Osteoblast (primary cell): Measurements from ENCODE around the gene CFAP99. TPM values are rescaled to one million over a fixed set of nuclear protein-coding genes. Genes with fewer than 3 reads are reported as not detected.
"Not testable (repeated sequence)": the region's sequence is repeated elsewhere in the genome, so short reads cannot be mapped to it uniquely, and the experiment has no call there.

Source experiments
- DNase-seq: peaks from one replicate; pipeline ENCODE4 v3.0.0; 2011; ENCODE audit warnings: low spot score, mixed read lengths; ENCODE audit not compliant: insufficient read length; ENCODE audit errors: missing footprints
- H2AFZ ChIP-seq: 2 replicates; pipeline ENCODE4 v1.6.0; 2011; ENCODE audit warnings: mild to moderate bottlenecking, low read length
- H3K27ac ChIP-seq: 2 replicates; pipeline ENCODE4 v1.5.1; 2011; ENCODE audit warnings: mild to moderate bottlenecking, low read depth, low read length, moderate library complexity
- H3K27me3 ChIP-seq: 2 replicates; pipeline ENCODE4 v1.6.0; 2012; ENCODE audit warnings: mild to moderate bottlenecking, control low read depth, inconsistent platforms, low read length, moderate library complexity; ENCODE audit not compliant: insufficient read depth
- H3K36me3 ChIP-seq: 2 replicates; pipeline ENCODE4 v1.5.1; 2011; ENCODE audit warnings: mild to moderate bottlenecking, low read length, control low read depth, moderate library complexity; ENCODE audit not compliant: insufficient read depth
- H3K4me1 ChIP-seq: 2 replicates; pipeline ENCODE4 v1.5.1; 2011; ENCODE audit warnings: mild to moderate bottlenecking, low read length, control low read depth, moderate library complexity; ENCODE audit not compliant: insufficient read depth
- H3K4me2 ChIP-seq: 2 replicates; pipeline ENCODE4 v1.6.0; 2011; ENCODE audit warnings: mild to moderate bottlenecking, low read length; ENCODE audit not compliant: insufficient read depth
- H3K4me3 ChIP-seq: fragments of 200-600 bp; sonication (generic); 3 replicates; pipeline ENCODE4 v1.5.1; 2012; ENCODE audit warnings: mild to moderate bottlenecking, low read length, inconsistent platforms; ENCODE audit not compliant: insufficient read depth
- H3K79me2 ChIP-seq: 2 replicates; pipeline ENCODE4 v1.6.0; 2012; ENCODE audit warnings: mild to moderate bottlenecking, low read length, control low read depth, inconsistent platforms; ENCODE audit not compliant: insufficient read depth
- H3K9me3 ChIP-seq: 2 replicates; pipeline ENCODE4 v1.5.1; 2011; ENCODE audit warnings: low read depth, low read length, control low read depth
- H4K20me1 ChIP-seq: 2 replicates; pipeline ENCODE4 v1.6.0; 2012; ENCODE audit warnings: mild to moderate bottlenecking, low read length, control low read depth; ENCODE audit not compliant: insufficient read depth
- CTCF ChIP-seq: IDR thresholded peaks from 2 replicates; pipeline ENCODE4 v1.5.1; 2011; ENCODE audit warnings: mild to moderate bottlenecking, low read depth, low read length, moderate library complexity; ENCODE audit errors: extremely low read depth
- total RNA-seq: library from RNA; depleted of rRNA; stranded (reverse); fragments of >200 nt; gene quantifications from 2 replicates; pipeline ENCODE4 v1.2.3, GENCODE V29; 2012

CFAP99 gene
- total RNA-seq, 1 donor: under 0.01 TPM

GRCh38 chr4:2462218-2462991 is 43.6 kb downstream of the CFAP99 start:
- no peaks in the 10 kb centered on the region for H3K79me2 ChIP-seq
- H3K36me3 ChIP-seq: no peaks in the 10 kb centered on the region
- peak overlapping the region; percentile 67 for H3K4me3 ChIP-seq
- H3K27ac ChIP-seq: no peak overlapping the region
- H3K27me3 ChIP-seq: no peaks in the 10 kb centered on the region
- DNase-seq: peak; percentile 99
- peak overlapping the region; percentile 64 for H3K4me2 ChIP-seq
- H2AFZ ChIP-seq: peak overlapping the region; percentile 70
- no peaks in the 10 kb centered on the region for H3K4me1 ChIP-seq
- no peaks in the 10 kb centered on the region for H4K20me1 ChIP-seq
- TF ChIP-seq CTCF: no peak
- H3K9me3 ChIP-seq: no peaks in the 10 kb centered on the region

GRCh38 chr4:2462992-2463762 is 44.4 kb downstream of the CFAP99 start:
- H3K27me3 ChIP-seq: no peaks in the 10 kb centered on the region
- H3K4me1 ChIP-seq: peaks cover 5% of the 10 kb centered on the region
- no peaks in the 10 kb centered on the region for H4K20me1 ChIP-seq
- TF ChIP-seq CTCF: no peak
- no peaks in the 10 kb centered on the region for H3K9me3 ChIP-seq
- no peak overlapping the region for H3K27ac ChIP-seq
- H3K4me2 ChIP-seq: peak overlapping the region; percentile 64
- peaks cover 7% of the 10 kb centered on the region for H3K79me2 ChIP-seq
- H3K4me3 ChIP-seq: peak overlapping the region; percentile 67
- H3K36me3 ChIP-seq: no peaks in the 10 kb centered on the region
- peak; percentile 83 for DNase-seq
- no peak overlapping the region for H2AFZ ChIP-seq

GRCh38 chr4:2465032-2465431 is 46.3 kb downstream of the CFAP99 start:
- H2AFZ ChIP-seq: no peak overlapping the region
- peaks cover 8% of the 10 kb centered on the region for H3K4me1 ChIP-seq
- H3K4me3 ChIP-seq: no peak overlapping the region
- peaks cover 22% of the 10 kb centered on the region for H3K79me2 ChIP-seq
- no peak overlapping the region for H3K4me2 ChIP-seq
- H3K36me3 ChIP-seq: no peaks in the 10 kb centered on the region
- DNase-seq: peak; percentile 36
- no peaks in the 10 kb centered on the region for H3K27me3 ChIP-seq
- TF ChIP-seq CTCF: no peak
- no peak overlapping the region for H3K27ac ChIP-seq
- H3K9me3 ChIP-seq: no peaks in the 10 kb centered on the region
- peaks cover 9% of the 10 kb centered on the region for H4K20me1 ChIP-seq

GRCh38 chr4:2465544-2465943 is 46.8 kb downstream of the CFAP99 start:
- not testable (repeated sequence) for H3K4me3 ChIP-seq, DNase-seq, H3K36me3 ChIP-seq, H3K9me3 ChIP-seq, H2AFZ ChIP-seq, H3K27ac ChIP-seq, H3K27me3 ChIP-seq, H3K4me2 ChIP-seq
- H3K4me1 ChIP-seq: peaks cover 13% of the 10 kb centered on the region
- H4K20me1 ChIP-seq: peaks cover 14% of the 10 kb centered on the region
- H3K79me2 ChIP-seq: peaks cover 27% of the 10 kb centered on the region
